GM21529 (cell line): ENCODE measurements around the gene IER3IP1.
"Not testable (repeated sequence)": the region's sequence is repeated elsewhere in the genome, so short reads cannot be mapped to it uniquely, and the experiment has no call there.

Experiments used
- ATAC-seq: cut with Tn5 transposase; IDR thresholded peaks from one replicate; pipeline ENCODE4 v1.9.1; 2021; ENCODE audit not compliant: unreplicated experiment

IER3IP1 gene, protein sequence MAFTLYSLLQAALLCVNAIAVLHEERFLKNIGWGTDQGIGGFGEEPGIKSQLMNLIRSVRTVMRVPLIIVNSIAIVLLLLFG

DNA sequence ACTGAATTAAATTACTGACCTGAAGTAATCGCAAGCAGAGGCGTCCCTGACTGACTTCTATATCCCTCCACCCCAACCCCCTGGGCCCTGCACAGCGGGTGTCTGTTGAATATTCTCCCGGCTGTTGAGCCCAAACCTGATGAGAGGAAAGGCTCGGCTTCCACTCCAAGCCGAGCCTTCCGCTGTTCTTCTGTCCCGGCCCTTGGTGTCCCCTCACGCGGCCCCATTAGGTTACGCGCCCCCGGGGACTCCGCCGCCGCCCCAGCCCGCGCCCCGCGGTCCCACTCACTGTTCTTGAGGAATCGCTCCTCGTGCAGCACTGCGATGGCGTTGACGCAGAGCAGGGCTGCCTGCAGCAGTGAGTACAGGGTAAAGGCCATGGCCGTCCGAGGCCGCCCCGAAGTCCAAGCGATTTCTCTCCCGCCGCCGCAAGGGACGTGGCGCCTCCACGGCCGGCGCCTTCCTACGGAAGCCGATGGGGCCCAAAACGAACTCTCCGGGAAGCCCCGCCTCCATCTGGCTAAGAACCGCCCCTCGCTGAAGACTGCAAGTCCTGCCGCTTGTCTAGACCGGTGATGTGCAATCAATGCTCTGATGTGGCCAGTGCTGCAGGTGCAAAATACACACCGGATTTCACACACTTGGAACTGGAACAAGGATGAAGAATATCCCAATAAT is at the start of gene IER3IP1:
Gene IER3IP1, minus strand, starts transcription at position 467 of the 678 bp plus-strand sequence. Its CDS starts 87 bp downstream, at position 380.
- ATAC-seq = peak; percentile 87

DNA sequence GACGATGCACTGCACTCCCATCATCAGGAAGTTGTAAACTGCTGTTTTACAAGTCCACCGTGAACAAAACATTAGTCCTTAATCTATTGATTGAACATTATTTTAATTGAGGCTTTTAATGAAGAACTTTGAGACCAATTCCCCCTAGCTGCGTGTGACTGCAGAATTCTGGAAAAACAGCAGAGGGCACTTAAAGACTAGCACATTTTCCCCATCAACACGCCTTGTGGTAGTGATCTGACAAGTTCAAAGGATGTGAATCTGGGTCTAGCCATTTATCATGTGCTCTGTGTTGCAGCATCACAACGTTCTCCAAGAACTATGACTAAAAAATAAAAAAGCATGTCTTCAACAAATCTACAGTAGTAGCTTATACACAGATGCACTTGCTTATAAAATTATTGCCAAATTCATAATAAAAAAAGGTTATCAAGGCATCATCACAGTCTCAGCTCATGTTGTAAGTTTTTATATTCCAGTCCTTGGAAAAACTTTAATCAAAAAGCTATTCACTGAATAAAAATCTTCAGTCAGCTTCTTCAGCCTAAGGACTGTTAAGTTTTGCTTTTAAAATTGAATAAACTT is 39.5 kb upstream of the IER3IP1 start:
- ATAC-seq = no peak

DNA sequence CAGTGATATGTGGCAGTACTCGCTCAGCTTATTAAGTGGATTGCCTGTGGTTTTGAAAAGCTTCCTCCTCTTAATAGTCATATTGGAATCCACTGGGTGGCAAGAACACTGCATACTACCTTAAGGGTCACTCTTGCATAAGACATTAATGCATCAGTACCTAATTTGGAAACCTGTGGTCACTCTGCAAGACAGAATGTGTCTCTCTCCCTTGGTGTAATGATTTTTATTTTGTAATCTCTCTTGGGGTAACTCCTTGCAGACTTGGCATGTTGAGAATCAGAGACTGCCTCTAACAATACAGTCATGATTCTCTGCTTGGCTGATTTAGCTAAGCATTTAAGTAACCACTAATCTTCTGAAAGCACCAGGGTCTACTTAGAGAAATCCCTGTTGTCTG is 33.0 kb upstream of the IER3IP1 start:
- no peak for ATAC-seq

DNA sequence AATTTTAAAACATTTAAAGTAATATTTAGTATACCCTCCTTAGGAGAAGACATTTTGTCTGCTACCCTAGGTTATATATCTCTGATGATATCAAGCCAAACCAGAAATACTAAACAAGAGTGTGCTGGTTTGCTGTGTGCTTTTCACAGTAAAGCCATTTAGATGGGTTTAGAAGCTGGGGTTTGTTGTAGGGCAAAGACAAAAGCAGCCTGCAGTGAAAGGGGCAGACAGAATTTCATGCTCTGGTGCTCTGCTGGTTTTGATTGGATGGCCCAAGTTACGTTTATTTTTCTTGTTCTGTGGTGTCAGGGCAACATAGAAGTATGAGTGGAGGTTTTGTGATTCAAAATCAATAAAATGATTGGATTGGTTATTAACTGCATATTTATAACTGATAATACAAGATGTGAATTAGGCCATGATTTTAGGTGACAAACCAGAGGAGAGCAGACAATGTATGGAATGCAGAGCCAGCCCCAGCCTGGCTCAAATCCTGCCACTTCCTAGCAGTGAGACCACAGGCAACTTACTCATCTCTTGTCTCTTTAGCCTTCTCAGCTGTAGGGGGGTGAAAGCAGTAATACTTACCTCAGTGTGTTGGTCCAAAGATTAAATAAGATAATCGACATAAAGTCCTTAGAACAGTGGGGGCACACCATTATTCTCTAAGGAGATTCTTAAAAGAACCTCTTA is 30.9 kb upstream of the IER3IP1 start:
- ATAC-seq = no peak

DNA sequence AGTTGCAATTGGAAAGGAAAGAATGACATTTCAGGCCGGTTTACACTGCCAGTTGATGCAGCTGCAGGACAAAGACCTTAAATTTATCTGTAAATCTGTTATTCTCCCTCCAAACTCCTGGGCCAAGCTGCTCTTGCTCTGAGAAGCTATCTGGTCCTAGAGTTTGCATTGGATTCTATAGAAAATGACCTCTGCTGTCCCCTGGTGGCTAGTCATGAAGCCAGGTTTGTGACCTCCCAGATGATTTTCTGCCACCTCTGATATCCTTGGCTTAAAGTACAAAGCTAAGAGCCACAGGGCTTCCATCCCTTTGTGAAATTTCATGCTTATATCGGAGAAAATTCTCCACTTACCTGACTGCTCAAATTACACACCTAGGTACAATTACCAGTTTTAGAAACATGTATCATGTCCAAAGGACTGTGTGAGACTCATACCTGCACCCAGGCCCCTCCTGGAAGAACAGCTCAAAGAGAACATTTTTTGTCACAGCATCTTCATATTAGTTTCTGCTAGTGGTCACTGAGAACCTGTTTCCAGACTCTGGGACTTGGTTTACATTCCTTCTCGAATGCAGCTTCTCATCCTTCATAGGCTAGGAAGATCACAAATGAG is 28.9 kb upstream of the IER3IP1 start:
- no peak for ATAC-seq

DNA sequence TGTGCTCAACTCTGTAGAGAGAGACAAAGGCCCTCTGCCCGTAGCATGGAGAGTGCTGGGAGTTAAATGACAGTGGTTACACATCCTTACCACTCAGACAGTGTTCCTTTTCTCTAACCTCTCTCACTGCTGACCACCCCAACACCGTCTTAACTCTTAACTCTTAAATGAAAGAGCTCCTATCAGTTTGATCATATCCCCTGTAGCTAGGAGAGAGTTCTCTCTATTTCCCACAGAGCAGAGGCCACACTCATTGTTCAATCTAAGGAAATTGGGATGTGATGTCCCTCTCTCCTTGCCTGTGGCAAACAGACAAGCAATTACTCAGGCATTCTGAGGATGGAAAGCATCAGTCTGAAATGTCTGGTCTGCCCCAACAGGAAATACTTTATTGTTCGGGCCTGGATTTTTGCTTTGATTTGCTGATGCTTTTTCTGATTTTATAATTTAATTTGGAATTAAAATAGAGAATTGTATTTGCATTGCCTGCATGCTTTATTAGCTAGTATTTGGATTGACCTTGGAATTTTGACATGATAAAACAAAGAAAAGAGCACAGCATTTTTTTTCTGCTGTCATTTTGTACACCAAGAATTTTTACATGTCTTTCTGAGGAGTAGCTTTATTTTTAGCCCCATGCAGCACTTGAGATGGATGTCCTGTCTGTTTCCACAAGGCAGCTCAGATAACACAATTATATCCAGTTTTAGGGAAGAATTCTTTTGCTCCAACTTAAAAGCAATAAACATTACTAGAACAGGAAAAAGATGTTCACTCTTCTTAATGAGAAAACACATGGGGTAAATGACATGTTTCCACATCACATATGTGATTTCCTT is 27.7 kb upstream of the IER3IP1 start:
- no peak for ATAC-seq

DNA sequence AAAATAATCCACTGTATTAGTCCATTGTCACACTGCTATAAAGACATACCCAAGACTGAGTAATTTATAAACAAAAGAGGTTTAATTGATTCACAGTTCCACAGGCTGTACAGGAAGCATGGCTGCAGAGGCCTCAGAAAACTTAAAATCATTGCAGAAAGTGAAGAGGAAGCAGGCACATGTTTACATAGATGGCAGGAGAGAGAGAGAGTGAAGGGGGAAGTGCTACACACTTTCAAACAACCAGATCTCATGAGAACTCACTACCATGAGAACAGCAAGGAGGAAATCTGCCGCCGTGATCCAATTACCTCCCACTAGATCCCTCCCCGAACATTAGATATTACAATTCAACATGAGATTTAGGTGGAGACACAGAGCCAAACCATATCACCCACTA is 19.8 kb upstream of the IER3IP1 start:
- ATAC-seq = not testable (repeated sequence)

DNA sequence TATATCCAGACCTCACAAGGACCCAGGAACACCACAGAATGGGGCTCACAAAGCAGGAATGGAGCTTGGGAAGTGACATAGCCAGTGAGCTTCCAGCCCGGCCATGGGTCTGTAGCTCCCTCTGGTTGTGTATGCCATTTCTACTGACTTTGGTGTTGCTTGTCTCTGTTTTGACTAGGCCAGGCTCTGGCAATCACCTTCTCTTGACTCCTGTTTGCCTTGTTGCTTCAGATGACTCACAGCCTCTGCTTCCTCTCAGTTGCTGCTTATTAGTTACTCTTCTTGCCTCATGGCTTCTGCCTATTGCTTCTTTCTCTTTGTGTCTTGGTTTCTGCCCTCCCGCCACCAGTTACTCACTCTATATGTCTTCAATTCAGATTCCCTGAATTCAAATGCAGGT is 15.8 kb upstream of the IER3IP1 start:
- ATAC-seq = no peak

DNA sequence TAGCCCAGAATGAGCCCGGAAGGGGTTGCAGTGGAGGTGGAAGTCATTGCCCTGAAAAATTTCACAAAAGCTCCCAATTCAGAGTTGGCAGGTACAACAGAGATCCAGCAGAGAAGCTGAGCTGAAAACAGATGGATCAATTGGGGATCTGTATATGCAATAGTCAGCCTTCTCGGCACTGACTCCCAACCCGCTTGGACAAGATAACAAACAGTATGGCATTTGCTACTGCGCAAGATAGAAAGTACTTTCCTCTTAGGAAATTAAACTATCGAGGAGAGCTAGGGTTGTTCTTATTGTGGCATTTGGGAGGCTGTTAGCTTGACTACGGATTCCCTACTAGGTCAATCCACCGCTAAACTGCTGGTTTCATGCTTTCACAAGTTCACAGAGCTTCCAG is 11.6 kb upstream of the IER3IP1 start:
- no peak for ATAC-seq

DNA sequence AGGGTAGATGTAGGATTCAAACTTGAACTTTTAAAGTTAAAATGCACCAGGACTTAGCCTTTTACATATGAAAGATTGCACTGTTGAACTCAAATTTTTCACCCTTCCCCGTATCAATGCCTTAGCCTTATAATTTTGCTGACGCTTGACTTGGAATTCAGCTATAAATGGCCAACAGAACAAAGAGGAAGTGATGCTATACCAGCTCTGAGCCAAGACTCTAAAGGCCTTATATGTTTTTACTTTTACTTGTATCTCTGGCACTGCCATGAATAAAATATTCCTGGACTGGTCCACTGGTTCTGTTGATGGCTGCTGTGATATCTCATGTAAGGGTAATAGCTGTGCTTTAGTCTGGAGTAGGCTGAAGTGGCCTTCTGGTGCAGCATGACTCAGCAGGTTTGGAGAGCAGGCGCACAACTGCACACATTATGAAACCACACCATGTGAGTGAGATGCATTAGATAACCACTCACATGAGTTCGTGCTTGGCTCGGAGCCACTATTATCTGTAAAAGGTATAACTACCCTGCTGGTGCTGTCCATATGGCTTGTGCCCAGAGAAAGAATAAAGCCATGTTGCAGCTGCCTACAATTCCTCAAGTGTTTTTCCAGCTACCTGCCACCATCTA is 8.4 kb upstream of the IER3IP1 start:
- no peak for ATAC-seq

DNA sequence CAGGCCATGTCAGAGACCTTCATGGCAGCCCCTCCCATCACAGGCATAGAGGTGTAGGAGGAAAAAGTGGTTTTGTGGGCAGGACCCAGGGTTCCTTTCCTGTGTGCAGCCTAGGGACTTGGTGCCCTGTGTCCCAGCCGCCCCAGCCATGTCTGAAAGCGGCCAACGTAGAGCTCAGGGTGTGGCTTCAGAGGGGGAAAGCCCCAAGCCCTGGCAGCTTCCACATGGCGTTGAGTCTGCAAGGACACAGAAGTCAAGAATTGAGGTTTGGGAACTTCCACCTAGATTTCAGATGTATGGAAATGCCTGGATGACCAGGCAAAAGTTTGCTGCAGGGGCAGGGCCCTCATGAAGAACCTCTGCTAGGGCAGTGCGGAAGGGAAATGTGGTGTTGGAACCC is 6.0 kb upstream of the IER3IP1 start:
- not testable (repeated sequence) for ATAC-seq

DNA sequence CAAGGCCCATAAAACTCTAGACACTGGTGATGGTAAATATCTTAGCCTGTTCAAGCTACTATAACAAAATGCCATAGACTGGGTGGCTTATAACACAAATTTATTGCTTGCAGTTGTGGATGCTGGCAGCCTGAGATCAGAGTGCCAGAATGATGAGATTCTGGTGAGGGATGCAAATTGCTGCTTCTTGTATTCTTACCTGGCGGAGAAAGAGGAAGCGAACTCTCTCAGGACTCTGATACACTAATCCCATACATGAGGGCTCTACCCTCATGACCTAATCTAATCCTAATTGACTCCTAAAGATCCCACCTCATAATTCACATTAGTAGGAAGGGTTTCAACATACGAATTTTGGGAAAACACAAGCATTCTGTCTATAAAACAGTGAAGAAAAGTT is 4.6 kb upstream of the IER3IP1 start:
- ATAC-seq = no peak

DNA sequence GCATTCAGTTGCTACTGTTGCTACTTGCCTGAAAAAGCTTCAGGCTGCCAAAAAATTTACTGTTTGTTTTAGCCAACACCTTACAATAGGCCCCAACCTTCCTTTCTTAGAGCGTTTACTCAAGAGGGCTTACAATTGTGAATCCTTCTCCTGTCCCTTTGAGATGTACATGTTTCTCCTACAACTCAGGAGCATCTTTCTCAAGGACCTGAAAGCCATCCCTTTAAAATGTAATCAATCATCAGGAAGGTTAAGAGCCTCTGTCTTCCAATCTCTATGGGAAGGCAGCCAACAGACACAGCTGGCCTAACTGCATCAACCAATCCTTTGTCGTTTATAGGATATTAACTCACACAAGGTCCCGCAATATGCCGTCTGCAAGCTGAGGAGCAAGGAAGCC is 3.4 kb upstream of the IER3IP1 start:
- no peak for ATAC-seq

DNA sequence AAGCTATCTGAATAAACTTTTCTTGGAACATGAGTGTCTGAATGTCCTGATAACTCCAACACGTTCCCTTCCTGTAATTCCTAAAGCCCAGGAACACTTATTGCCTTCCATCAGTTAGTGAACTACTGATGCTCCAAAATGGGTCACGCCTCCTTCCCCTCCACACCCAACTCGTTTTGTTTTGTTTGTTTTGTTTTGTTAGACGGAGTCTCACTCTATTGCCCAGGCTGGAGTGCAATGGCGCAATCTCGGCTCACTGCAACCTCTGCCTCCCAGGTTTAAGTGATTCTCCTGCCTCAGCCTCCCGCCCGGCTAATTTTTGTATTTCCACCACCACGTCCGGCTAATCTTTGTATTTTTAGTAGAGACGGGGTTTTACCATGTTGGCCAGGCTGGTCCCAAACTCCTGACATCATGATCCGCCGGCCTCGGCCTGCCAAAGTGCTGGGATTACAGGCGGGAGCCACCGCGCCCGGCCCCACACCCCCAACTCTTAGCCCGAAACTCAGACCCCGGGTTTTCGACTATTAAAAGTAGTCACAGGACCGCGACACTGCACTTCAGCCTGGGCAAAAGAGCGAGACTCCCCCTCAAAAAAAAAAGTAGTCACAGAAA is 774 bp downstream of the IER3IP1 start:
- ATAC-seq = peak; percentile 14

DNA sequence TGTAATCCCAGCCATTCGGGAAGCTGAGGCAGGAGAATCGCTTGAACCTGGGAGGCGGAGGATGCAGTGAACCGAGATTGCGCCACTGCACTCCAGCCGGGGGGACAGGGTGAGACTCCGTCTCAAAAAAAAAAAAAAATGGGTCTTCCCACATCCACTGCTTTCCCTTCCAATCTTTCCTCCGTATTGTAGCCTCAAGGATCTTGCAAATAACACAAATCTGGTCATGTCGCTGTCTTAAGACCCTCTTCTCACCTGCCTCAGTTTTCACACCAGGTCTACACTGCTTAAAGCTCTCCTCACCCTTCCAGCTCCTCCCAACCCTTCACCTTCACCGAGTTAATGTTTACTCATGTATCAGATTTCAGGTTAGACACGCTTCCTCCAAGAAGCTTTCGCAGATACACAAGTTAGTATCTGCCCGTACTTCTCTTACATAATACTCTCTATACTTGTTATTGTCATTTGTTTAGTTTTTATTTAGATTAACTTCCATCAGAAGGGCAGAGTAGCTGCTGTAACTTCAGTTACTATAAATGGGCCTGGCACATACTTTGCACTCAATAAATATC is 1.5 kb downstream of the IER3IP1 start:
- ATAC-seq = no peak

DNA sequence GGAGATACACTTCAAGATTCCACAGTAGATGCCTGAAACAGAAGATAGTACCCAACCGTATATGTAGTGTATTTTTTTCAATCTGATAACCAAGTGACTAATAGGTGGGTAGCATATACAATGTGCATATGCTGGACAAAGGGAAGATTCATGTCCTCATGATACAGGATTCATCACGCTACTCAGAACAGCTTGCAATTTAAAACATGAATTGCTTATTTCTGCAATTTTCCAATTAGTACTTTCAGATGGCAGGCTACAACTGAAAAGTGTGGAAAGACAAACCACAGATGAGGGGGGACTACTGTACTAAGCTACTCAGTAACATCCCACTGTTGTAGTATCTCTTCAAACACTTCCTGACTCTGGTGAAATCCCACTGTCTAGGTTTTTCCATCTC is 3.7 kb downstream of the IER3IP1 start:
- no peak for ATAC-seq

DNA sequence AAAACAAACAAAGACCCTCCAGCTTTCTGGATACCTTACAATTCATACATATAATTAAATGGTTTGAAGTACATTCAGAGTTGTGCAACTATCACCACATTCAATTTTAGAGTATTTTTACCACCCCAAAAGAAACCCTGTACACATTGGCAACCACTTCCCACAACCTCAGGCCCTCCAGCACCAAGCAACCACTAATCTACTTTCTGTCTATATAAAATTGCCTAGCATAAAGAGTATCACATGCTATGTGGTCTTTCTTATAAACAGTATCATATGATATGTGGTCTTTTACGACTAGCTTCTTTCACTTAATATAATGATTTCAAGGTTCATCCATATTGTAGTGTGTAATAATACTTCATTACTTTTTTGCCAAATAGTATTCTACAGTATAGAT is 7.3 kb downstream of the IER3IP1 start:
- no peak for ATAC-seq

DNA sequence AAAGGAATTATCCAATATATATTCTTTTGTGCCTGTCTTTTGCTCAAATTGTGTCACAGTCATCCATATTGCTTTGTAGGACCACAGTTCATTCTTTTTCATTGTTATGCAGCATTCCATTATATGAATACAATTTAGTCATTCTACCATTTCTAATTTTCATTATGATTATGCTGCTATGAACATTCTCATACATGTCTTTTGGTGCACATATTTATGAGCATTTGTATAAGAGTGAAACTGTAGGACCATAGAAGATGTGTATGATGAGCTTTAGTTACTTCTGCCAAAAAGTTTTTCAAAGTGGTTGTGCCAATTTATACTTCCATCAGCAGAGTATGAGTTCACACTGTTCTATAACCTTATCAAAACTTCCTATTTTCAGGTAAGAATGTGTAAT is 7.7 kb downstream of the IER3IP1 start:
- ATAC-seq = no peak

DNA sequence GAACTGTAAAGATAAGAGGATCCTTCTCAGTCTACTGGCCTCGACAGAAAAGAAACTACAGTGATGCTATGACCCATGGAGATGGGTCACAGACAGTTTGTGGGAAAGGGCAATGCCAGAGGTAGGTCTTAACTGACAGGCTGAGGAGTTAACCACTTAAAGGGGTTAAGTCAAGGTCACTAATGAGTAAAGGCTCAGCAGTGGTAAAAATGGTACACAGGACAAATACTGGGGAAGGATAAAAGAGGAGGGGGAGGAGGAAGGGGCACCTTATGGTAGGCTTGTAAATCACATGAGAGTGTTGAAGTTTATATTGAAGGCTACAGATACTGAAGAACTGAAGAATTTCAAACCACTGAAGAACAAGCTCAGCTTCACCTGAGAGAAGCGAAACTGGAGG is 9.9 kb downstream of the IER3IP1 start:
- ATAC-seq = no peak

DNA sequence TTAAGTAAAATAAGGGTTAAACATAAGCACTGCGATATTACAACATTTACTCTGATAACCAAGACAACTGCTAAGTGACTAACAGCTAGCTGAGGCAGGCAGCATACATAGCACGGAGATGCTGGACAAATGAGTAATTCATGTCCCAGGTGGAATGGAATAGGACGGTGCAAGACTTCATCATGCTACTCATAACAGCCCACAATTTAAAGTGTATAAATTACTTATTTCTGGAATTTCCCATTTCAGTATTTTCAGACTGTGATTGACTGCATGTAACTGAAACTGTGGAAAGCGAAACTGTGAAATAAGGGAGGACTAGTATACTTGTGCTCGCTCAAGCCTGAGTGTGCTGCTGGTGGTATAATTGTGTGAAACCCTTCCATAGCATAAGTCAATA is 12.9 kb downstream of the IER3IP1 start:
- ATAC-seq = peak; percentile 84
